ENCODE results near the gene RPP14.

- TF ChIP-seq CTCF (IDR thresholded peaks at IDR 0.05) (no peak), POLR2A (IDR thresholded peaks at IDR 0.05) (no peak)
These were observed 50.0 kb downstream of the RPP14 start for GRCh38 chr3:58356054-58356453.

Measured in ovary (tissue), 3 donors.